Keratinocyte (primary cell): ENCODE measurements around the gene TBC1D16. TPM values are rescaled to one million over a fixed set of nuclear protein-coding genes. Genes with fewer than 3 reads are reported as not detected.

Source experiments
- DNase-seq: peaks from one replicate; pipeline ENCODE4 v3.0.0-alpha.2; 2011; ENCODE audit warnings: low read depth, missing footprints, low spot score
- FAIRE-seq: peaks from 2 replicates; lab custom pipeline; 2011; peaks lifted over from hg19 to GRCh38; lab: Jason Lieb, UNC
- H2AFZ ChIP-seq: 2 replicates; pipeline ENCODE4 v1.6.0; 2012; ENCODE audit warnings: low read length, control low read depth, inconsistent platforms; ENCODE audit not compliant: control insufficient read depth
- H3K27ac ChIP-seq: 2 replicates; pipeline ENCODE4 v1.5.1; 2011; ENCODE audit warnings: low read length; ENCODE audit not compliant: control insufficient read depth, insufficient read depth
- H3K27me3 ChIP-seq: 3 replicates; pipeline ENCODE4 v1.6.0; 2011; ENCODE audit warnings: low read length; ENCODE audit not compliant: control insufficient read depth, insufficient read depth; ENCODE audit errors: extremely low read depth
- H3K36me3 ChIP-seq, 2 experiments: 2 replicates in 1 of 2; 3 replicates in 1 of 2; pipeline ENCODE4 v1.5.1; 2011; ENCODE audit warnings: low read length in 2 of 2, mild to moderate bottlenecking in 1 of 2; ENCODE audit not compliant: control insufficient read depth in 2 of 2, insufficient read depth in 2 of 2; ENCODE audit errors: extremely low read depth in 1 of 2
- H3K4me1 ChIP-seq: 3 replicates; pipeline ENCODE4 v1.5.1; 2011; ENCODE audit warnings: low read length; ENCODE audit not compliant: control insufficient read depth, insufficient read depth; ENCODE audit errors: extremely low read depth
- H3K4me2 ChIP-seq: 3 replicates; pipeline ENCODE4 v1.6.0; 2011; ENCODE audit warnings: low read depth, low read length; ENCODE audit not compliant: control insufficient read depth, insufficient read depth; ENCODE audit errors: extremely low read depth
- H3K4me3 ChIP-seq, 3 experiments: fragments of 200-600 bp in 1 of 3; sonication (generic) in 1 of 3; 2 replicates in 2 of 3; 3 replicates in 1 of 3; pipeline ENCODE4 v1.5.1; 2011 to 2016; ENCODE audit warnings: low read length in 3 of 3, mild to moderate bottlenecking in 3 of 3, control low read depth in 2 of 3, inconsistent platforms in 1 of 3, low read depth in 1 of 3, mixed read lengths in 1 of 3, mixed run types in 1 of 3, moderate library complexity in 1 of 3; ENCODE audit not compliant: control insufficient read depth in 2 of 3, insufficient read depth in 2 of 3; ENCODE audit errors: extremely low read depth in 1 of 3
- H3K79me2 ChIP-seq: 2 replicates; pipeline ENCODE4 v1.6.0; 2012; ENCODE audit warnings: low read length; ENCODE audit not compliant: control insufficient read depth, insufficient read depth
- H3K9ac ChIP-seq: 3 replicates; pipeline ENCODE4 v1.6.0; 2011; ENCODE audit warnings: low read length; ENCODE audit not compliant: control insufficient read depth, insufficient read depth; ENCODE audit errors: extremely low read depth
- H3K9me1 ChIP-seq: 3 replicates; pipeline ENCODE4 v1.6.0; 2011; ENCODE audit warnings: low read length; ENCODE audit not compliant: control insufficient read depth, insufficient read depth; ENCODE audit errors: extremely low read depth
- H3K9me3 ChIP-seq: 2 replicates; pipeline ENCODE4 v1.5.1; 2012; ENCODE audit warnings: low read depth, low read length; ENCODE audit not compliant: control insufficient read depth
- H4K20me1 ChIP-seq: 3 replicates; pipeline ENCODE4 v1.6.0; 2011; ENCODE audit warnings: low read length; ENCODE audit not compliant: control insufficient read depth, insufficient read depth; ENCODE audit errors: extremely low read depth
- EZH2 ChIP-seq: IDR thresholded peaks from one replicate; pipeline ENCODE4 v1.6.1; 2012; ENCODE audit warnings: inconsistent platforms, mild to moderate bottlenecking, low read length, moderate library complexity
- dilution Hi-C: fragments of 300-500 bp; cut with MboI; formaldehyde crosslinking; loops from one replicate; pipeline ENCODE4 v1.7.0; 2020; ENCODE audit warnings: low sequenced_read_pairs; ENCODE audit not compliant: extremely low pct_ligation_motif_present
- polyA plus RNA-seq, 5 experiments: library from polyadenylated mRNA; depleted of rRNA in 3 of 5; stranded (reverse) in 3 of 5; stranded (forward) in 1 of 5; unstranded in 1 of 5; fragments of >200 nt; gene quantifications; 1 replicate in 1 of 5; 2 replicates in 3 of 5; 3 replicates in 1 of 5; pipeline versions ENCODE4 v1.2.1 to v1.2.3, GENCODE V29; 2011 to 2012; ENCODE audit warnings: missing spikeins in 2 of 5, low read depth in 1 of 5, low replicate concordance in 1 of 5
- TF ChIP-seq, protein P1 (sequence below), 3 experiments: IDR thresholded peaks in 1 of 3; conservative IDR thresholded peaks in 1 of 3; optimal IDR thresholded peaks in 1 of 3; 2 replicates in 2 of 3; 3 replicates in 1 of 3; pipeline versions ENCODE3 to v1.5.1; 2011; ENCODE audit warnings: low read length in 3 of 3, mild to moderate bottlenecking in 3 of 3, moderate library complexity in 2 of 3, control low read depth in 1 of 3, inconsistent platforms in 1 of 3; ENCODE audit not compliant: insufficient read depth in 2 of 3; ENCODE audit errors: extremely low read depth in 1 of 3

Gene TBC1D16
- polyA plus RNA-seq, 1 donor (not counting 4 experiments of a cell fraction or from before 2014, with no cell fraction given) = 8.6 TPM

DNA sequence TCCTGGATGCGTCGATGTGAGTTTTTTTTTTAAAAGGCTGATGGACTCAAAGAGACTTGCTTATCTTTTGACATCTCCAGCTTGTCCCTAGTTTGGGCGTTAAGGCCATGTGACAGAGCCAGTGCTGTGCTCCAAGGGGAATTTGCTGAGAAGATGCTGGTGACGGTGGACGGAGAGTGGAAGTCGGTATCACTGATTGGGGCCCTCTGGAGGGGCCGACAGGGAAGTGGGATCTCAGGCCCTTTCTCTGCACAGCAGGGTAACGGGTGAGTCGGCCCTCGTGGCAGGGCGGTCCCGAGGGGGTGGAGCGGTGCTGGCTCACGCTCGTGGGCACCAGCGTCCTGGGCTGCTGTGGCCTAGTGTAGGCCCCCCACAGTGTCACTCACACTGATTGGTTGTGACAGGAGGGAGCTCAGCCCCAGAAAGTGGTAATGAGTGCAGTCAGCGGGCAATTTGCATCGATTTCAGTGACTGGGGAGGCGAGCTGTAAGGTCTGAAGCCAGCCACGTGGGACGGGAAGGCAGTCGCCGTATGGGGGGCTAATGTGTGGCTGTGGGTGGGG lies 91.3 kb downstream of the TBC1D16 start:
- no peaks in the 10 kb centered on the region for H3K79me2 ChIP-seq
- H3K9me1 ChIP-seq = no peaks in the 10 kb centered on the region
- FAIRE-seq (no peak), DNase-seq (no peak)
- no peak overlapping the region for H3K9ac ChIP-seq
- no peak overlapping the region for H3K27ac ChIP-seq
- no peaks in the 10 kb centered on the region for H3K4me1 ChIP-seq
- H4K20me1 ChIP-seq = no peaks in the 10 kb centered on the region
- H3K4me3 ChIP-seq = no peak overlapping the region
- dilution Hi-C loops = no loop called here
- H3K4me2 ChIP-seq = no peak overlapping the region
- peaks cover 0 to 12% of the 10 kb centered on the region in 2 experiments for H3K36me3 ChIP-seq
- H3K27me3 ChIP-seq = no peaks in the 10 kb centered on the region
- TF ChIP-seq EZH2 = no peak
- TF ChIP-seq, protein P1, sequence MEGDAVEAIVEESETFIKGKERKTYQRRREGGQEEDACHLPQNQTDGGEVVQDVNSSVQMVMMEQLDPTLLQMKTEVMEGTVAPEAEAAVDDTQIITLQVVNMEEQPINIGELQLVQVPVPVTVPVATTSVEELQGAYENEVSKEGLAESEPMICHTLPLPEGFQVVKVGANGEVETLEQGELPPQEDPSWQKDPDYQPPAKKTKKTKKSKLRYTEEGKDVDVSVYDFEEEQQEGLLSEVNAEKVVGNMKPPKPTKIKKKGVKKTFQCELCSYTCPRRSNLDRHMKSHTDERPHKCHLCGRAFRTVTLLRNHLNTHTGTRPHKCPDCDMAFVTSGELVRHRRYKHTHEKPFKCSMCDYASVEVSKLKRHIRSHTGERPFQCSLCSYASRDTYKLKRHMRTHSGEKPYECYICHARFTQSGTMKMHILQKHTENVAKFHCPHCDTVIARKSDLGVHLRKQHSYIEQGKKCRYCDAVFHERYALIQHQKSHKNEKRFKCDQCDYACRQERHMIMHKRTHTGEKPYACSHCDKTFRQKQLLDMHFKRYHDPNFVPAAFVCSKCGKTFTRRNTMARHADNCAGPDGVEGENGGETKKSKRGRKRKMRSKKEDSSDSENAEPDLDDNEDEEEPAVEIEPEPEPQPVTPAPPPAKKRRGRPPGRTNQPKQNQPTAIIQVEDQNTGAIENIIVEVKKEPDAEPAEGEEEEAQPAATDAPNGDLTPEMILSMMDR (optimal IDR thresholded peaks at IDR 0.05 in 1 of 3, IDR thresholded peaks at IDR 0.05 in 1 of 3, conservative IDR thresholded peaks at IDR 0.05 in 1 of 3; ENCODE audit: extremely low read depth in 1 of 3, insufficient read depth in 2 of 3, low read length in 3 of 3) = no peak
- no peak overlapping the region for H2AFZ ChIP-seq
- no peaks in the 10 kb centered on the region for H3K9me3 ChIP-seq

DNA sequence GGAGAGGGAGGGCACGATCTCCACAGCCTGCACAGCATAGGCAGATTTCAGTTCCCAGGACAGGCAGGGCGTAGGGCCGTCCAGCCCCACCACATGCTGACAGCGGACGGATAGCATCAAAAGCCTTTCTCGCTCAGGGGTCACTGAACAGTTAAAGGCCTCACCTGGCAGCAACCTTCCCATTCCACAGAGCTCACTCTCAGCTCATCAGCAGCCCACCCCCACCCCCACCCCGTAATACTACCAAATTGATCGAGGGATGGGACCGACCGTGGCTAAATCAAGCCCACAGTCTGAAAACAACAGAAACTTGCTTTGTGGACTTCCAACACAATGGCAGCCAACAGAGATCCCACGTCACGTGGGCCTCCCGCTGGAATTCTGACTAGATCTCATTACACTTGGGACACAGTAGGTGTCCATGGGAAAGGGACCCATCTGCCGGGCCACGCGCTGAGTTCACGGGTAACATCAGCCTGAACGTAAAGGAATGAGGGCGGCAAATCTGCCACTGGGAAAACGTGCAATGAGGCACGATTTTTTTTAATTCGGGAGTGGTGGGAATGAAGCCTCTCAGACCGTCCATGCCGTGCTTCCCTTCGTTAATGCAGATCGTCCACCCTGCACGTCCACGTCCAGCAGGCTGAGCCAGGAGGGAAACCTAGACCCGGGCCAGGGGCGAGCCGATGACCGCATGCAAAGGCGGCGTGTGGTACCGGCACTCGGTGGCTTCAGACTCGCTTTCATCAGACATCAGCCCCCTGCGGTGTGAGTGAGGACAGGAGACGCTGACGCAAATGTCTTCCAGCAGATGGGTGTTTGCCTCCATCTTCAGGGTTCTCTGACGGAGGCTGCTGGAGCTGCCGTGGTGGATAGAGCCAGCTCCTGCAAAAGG lies 92.1 kb downstream of the TBC1D16 start:
- H3K36me3 ChIP-seq = peaks cover 0 to 10% of the 10 kb centered on the region in 2 experiments
- no peak for FAIRE-seq
- no peak overlapping the region for H2AFZ ChIP-seq
- H3K4me1 ChIP-seq = no peaks in the 10 kb centered on the region
- H3K27ac ChIP-seq = no peak overlapping the region
- no peaks in the 10 kb centered on the region for H3K27me3 ChIP-seq
- TF ChIP-seq EZH2 = no peak
- TF ChIP-seq, protein P1 (optimal IDR thresholded peaks at IDR 0.05 in 1 of 3, IDR thresholded peaks at IDR 0.05 in 1 of 3, conservative IDR thresholded peaks at IDR 0.05 in 1 of 3; ENCODE audit: extremely low read depth in 1 of 3, insufficient read depth in 2 of 3, low read length in 3 of 3) = no peak
- no peaks in the 10 kb centered on the region for H3K79me2 ChIP-seq
- H4K20me1 ChIP-seq = no peaks in the 10 kb centered on the region
- H3K9me1 ChIP-seq = no peaks in the 10 kb centered on the region
- no peak overlapping the region for H3K4me2 ChIP-seq
- DNase-seq = no peak
- H3K4me3 ChIP-seq = no peak overlapping the region
- no peaks in the 10 kb centered on the region for H3K9me3 ChIP-seq
- no peak overlapping the region for H3K9ac ChIP-seq
- dilution Hi-C loops = no loop called here
